Activated B cell treated with CpG ODN at 0.5 μM for 24 hours (primary cell): Measurements from ENCODE around the gene KRTAP19-3. TPM values are rescaled to one million over a fixed set of nuclear protein-coding genes. Genes with fewer than 3 reads are reported as not detected.
"Not testable (repeated sequence)": the region's sequence is repeated elsewhere in the genome, so short reads cannot be mapped to it uniquely, and the experiment has no call there.

Source experiments
- ATAC-seq: fragments of 200-7000 bp; cut with Tn5 transposase; one replicate; pipeline ENCODE4 v1.10.0; 2021; ENCODE audit warnings: low read depth, mild to moderate bottlenecking, moderate library complexity
- CTCF ChIA-PET: fragments of 350-600 bp; sonication (Branson Sonifier 250); formaldehyde crosslinking; loops from one replicate; lab custom pipeline; 2021; ENCODE audit warnings: antibody characterized with exemption; lab: Charles Lee
- POLR2A ChIA-PET: fragments of 350-600 bp; sonication (Branson Sonifier 250); formaldehyde crosslinking; loops from one replicate; lab custom pipeline; 2021; ENCODE audit warnings: antibody characterized with exemption; lab: Charles Lee
- DNase-seq: peaks from one replicate; pipeline ENCODE4 v3.0.0; 2022
- H3K27ac Mint-ChIP-seq: one replicate; pipeline ENCODE4 v1.8.0; 2020; ENCODE audit warnings: mixed read lengths
- H3K27me3 Mint-ChIP-seq: one replicate; pipeline ENCODE4 v1.8.0; 2021; ENCODE audit warnings: mixed read lengths
- H3K36me3 Mint-ChIP-seq: one replicate; pipeline ENCODE4 v1.8.0; 2021; ENCODE audit warnings: low read depth, mixed read lengths
- H3K4me1 Mint-ChIP-seq: one replicate; pipeline ENCODE4 v1.8.0; 2021; ENCODE audit warnings: mixed read lengths
- H3K4me3 Mint-ChIP-seq: one replicate; pipeline ENCODE4 v1.8.0; 2020; ENCODE audit warnings: mild to moderate bottlenecking, mixed read lengths
- H3K9me3 Mint-ChIP-seq: one replicate; pipeline ENCODE4 v1.8.0; 2020; ENCODE audit warnings: mixed read lengths
- CTCF ChIP-seq: fragments of 200-600 bp; IDR thresholded peaks from one replicate; pipeline ENCODE4 v1.8.0; 2022; ENCODE audit warnings: antibody characterized with exemption, mild to moderate bottlenecking
- intact Hi-C: fragments of 100-400 bp; cut with micrococcal nuclease; formaldehyde crosslinking; loops from one replicate; pipeline ENCODE4 v1.15.1; 2024
- total RNA-seq: library from RNA; stranded (reverse); gene quantifications from 2 replicates; pipeline ENCODE4 v1.2.3, GENCODE V29; 2022

The KRTAP19-3 gene
- total RNA-seq: not detected in 2 replicates

- POLR2A ChIA-PET: no interaction called here
- H3K4me1 Mint-ChIP-seq: no peaks in the 10 kb centered on the region
- H3K9me3 Mint-ChIP-seq: peaks cover 2% of the 10 kb centered on the region
- intact Hi-C loops: loop anchor here (10.0 kb wide), 1 partner anchor 47 kb away; the partner anchor contains the start of gene KRTAP15-1
- no peak for ATAC-seq
- TF ChIP-seq CTCF: no peak
- H3K27ac Mint-ChIP-seq: no peak within 1 kb of the TSS
- H3K27me3 Mint-ChIP-seq: no peaks in the 10 kb centered on the region
- no peak for DNase-seq
- no peak within 1 kb of the TSS for H3K4me3 Mint-ChIP-seq
- no peaks in the 10 kb centered on the region for H3K36me3 Mint-ChIP-seq
- CTCF ChIA-PET: no interaction called here
Observed at GRCh38 chr21:30491963-30492428, at the start of gene KRTAP19-3. KRTAP19-3 (minus strand) TSS chr21:30492013; CDS start chr21:30491957, 56 bp downstream.

GRCh38 chr21:30518876-30519275 is 27.1 kb upstream of the KRTAP19-3 start:
- H3K27ac Mint-ChIP-seq: no peak overlapping the region
- POLR2A ChIA-PET: no interaction called here
- intact Hi-C loops: no loop called here
- H3K4me1 Mint-ChIP-seq: no peaks in the 10 kb centered on the region
- no peak for DNase-seq
- no peak overlapping the region for H3K4me3 Mint-ChIP-seq
- no peaks in the 10 kb centered on the region for H3K27me3 Mint-ChIP-seq
- TF ChIP-seq CTCF: no peak
- ATAC-seq: no peak
- H3K36me3 Mint-ChIP-seq: no peaks in the 10 kb centered on the region
- CTCF ChIA-PET: no interaction called here
- peaks cover 7% of the 10 kb centered on the region for H3K9me3 Mint-ChIP-seq

GRCh38 chr21:30515681-30516080 is 23.9 kb upstream of the KRTAP19-3 start:
- CTCF ChIA-PET: no interaction called here
- Mint-ChIP-seq H3K27ac (no peak overlapping the region), H3K4me3 (no peak overlapping the region), H3K9me3 (peaks cover 4% of the 10 kb centered on the region), H3K27me3 (no peaks in the 10 kb centered on the region), H3K36me3 (no peaks in the 10 kb centered on the region), H3K4me1 (no peaks in the 10 kb centered on the region)
- no peak for TF ChIP-seq CTCF
- POLR2A ChIA-PET: no interaction called here
- intact Hi-C loops: no loop called here
- ATAC-seq (no peak), DNase-seq (no peak)

- CTCF ChIA-PET, ATAC-seq: not testable (repeated sequence)
Observed at GRCh38 chr21:30505621-30506205, 13.9 kb upstream of the KRTAP19-3 start.

GRCh38 chr21:30502041-30502440 is 10.2 kb upstream of the KRTAP19-3 start, which contains the start of gene KRTAP19-5:
KRTAP19-5 (minus strand) TSS chr21:30502141; CDS start chr21:30502090, 51 bp downstream.
- Mint-ChIP-seq H3K27ac (no peak within 1 kb of the TSS), H3K9me3 (peaks cover 5% of the 10 kb centered on the region), H3K4me3 (no peak within 1 kb of the TSS), H3K4me1 (no peaks in the 10 kb centered on the region), H3K27me3 (no peaks in the 10 kb centered on the region), H3K36me3 (no peaks in the 10 kb centered on the region)
- no peak for ATAC-seq
- TF ChIP-seq CTCF: no peak
- no peak for DNase-seq
- CTCF ChIA-PET: no interaction called here
- POLR2A ChIA-PET: no interaction called here
- intact Hi-C loops: no loop called here

More at GRCh38 chr21:30505621-30506205, 13.9 kb upstream of the KRTAP19-3 start:
- DNase-seq, H3K4me1 Mint-ChIP-seq, POLR2A ChIA-PET, H3K9me3 Mint-ChIP-seq, H3K4me3 Mint-ChIP-seq, H3K27me3 Mint-ChIP-seq, intact Hi-C loops, H3K36me3 Mint-ChIP-seq, H3K27ac Mint-ChIP-seq: not testable (repeated sequence)
